MM.1S (cell line): ENCODE measurements around the gene SCGB3A2.
"Not testable (repeated sequence)": the region's sequence is repeated elsewhere in the genome, so short reads cannot be mapped to it uniquely, and the experiment has no call there.

Experiments
- EZH2phosphoT487 ChIP-seq: fragments of 300-600 bp; sonication (generic); IDR thresholded peaks from 2 replicates; pipeline ENCODE4 v1.6.1; 2018; ENCODE audit warnings: antibody characterized with exemption, low read length
- TF ChIP-seq, protein P1 (sequence below): fragments of 300-600 bp; sonication (generic); IDR thresholded peaks from 2 replicates; pipeline ENCODE4 v1.5.1; 2016; ENCODE audit warnings: antibody characterized with exemption, low read length, mixed read lengths

DNA sequence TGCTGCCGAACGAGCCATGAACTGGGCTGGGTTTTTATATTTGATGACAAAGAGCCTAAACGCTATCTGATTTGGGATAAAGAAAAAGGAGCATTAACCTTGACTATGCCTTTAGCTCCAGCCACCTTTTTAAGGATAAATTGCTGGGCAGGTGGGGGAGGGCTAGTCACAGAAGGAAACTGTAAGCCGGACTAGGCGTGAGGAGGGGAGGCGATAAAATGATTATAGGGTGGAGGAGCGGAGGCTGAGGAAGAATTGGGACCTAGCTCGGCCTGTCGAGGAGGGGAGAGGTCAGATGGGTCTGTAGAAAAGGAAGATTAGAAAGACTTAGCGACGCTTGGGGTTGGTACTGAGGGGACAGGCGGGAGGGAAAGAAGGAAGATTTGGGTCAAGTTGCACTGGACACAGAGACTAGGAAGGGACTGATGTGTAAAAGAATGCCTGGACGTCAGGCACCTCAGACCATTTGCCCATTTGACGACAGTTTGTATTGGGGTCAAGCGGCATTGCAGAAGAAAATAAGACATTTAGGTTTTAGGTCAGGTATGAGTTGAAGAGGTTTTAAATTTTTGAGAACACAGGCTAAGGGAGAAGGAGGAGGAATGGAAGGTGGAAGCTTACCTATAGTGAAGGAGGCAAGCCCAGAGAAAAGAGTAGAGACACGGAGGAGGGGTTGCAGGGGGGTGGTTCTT lies 5.6 kb upstream of the SCGB3A2 start:
- TF ChIP-seq, protein P1, sequence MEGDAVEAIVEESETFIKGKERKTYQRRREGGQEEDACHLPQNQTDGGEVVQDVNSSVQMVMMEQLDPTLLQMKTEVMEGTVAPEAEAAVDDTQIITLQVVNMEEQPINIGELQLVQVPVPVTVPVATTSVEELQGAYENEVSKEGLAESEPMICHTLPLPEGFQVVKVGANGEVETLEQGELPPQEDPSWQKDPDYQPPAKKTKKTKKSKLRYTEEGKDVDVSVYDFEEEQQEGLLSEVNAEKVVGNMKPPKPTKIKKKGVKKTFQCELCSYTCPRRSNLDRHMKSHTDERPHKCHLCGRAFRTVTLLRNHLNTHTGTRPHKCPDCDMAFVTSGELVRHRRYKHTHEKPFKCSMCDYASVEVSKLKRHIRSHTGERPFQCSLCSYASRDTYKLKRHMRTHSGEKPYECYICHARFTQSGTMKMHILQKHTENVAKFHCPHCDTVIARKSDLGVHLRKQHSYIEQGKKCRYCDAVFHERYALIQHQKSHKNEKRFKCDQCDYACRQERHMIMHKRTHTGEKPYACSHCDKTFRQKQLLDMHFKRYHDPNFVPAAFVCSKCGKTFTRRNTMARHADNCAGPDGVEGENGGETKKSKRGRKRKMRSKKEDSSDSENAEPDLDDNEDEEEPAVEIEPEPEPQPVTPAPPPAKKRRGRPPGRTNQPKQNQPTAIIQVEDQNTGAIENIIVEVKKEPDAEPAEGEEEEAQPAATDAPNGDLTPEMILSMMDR, result not testable (repeated sequence)
- TF ChIP-seq EZH2phosphoT487, result not testable (repeated sequence)
